GM12801 (cell line): Measurements from ENCODE around the gene TRAPPC5.

Experiments used
- TF ChIP-seq, protein P1 (sequence below): IDR thresholded peaks from one replicate; pipeline ENCODE4 v1.5.1; 2011; ENCODE audit warnings: control low read depth; ENCODE audit not compliant: insufficient read length; ENCODE audit errors: extremely low read depth

Gene TRAPPC5

GRCh38 chr19:7679771-7680605, 645 bp upstream of the TRAPPC5 start:
- TF ChIP-seq, protein P1, sequence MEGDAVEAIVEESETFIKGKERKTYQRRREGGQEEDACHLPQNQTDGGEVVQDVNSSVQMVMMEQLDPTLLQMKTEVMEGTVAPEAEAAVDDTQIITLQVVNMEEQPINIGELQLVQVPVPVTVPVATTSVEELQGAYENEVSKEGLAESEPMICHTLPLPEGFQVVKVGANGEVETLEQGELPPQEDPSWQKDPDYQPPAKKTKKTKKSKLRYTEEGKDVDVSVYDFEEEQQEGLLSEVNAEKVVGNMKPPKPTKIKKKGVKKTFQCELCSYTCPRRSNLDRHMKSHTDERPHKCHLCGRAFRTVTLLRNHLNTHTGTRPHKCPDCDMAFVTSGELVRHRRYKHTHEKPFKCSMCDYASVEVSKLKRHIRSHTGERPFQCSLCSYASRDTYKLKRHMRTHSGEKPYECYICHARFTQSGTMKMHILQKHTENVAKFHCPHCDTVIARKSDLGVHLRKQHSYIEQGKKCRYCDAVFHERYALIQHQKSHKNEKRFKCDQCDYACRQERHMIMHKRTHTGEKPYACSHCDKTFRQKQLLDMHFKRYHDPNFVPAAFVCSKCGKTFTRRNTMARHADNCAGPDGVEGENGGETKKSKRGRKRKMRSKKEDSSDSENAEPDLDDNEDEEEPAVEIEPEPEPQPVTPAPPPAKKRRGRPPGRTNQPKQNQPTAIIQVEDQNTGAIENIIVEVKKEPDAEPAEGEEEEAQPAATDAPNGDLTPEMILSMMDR, result no peak

DNA sequence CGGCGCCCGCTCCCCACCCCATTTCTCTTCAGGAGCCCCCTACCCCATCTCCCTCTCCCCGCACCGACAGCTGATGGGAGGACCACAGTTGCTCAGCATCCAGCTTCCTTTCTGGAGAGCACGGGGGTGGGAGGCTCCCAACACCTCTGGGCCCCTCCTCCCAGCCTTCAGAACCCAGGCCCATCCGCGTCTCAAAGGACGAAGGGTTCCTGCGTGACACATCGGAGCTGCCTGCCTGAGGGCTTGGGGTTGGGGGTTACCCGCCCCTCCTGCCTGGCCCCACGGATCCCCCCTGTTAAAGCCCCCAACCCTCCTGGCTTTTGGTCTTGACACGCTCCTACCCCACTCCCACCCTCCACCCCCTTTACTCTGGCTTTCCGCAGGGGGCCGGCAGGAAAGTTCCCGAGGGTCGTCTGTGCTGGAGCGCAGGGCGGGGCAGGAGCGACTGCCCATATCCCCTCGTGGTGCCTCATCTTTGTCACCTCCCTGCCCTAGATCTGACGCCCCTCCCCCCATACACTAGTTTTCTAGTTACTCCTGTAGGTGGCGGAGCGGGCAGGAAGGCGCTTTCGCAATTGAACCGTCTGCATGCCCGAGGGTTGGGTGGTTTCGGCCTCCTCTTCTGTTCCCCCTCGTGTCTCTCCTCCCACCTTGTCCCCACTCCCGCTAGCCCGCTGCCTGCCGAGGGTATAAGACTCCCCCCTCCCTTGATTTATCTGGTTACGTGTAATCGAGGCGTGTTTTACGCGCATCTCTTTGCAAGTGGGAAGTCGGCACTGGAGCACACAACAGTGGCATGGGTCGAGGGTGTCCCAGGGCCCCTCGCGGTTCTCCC, 924 bp downstream of the TRAPPC5 start:
- TF ChIP-seq, protein P1, result no peak

- TF ChIP-seq, protein P1, result no peak
Observed at GRCh38 chr19:7682175-7682855, 1.7 kb downstream of the TRAPPC5 start.

DNA sequence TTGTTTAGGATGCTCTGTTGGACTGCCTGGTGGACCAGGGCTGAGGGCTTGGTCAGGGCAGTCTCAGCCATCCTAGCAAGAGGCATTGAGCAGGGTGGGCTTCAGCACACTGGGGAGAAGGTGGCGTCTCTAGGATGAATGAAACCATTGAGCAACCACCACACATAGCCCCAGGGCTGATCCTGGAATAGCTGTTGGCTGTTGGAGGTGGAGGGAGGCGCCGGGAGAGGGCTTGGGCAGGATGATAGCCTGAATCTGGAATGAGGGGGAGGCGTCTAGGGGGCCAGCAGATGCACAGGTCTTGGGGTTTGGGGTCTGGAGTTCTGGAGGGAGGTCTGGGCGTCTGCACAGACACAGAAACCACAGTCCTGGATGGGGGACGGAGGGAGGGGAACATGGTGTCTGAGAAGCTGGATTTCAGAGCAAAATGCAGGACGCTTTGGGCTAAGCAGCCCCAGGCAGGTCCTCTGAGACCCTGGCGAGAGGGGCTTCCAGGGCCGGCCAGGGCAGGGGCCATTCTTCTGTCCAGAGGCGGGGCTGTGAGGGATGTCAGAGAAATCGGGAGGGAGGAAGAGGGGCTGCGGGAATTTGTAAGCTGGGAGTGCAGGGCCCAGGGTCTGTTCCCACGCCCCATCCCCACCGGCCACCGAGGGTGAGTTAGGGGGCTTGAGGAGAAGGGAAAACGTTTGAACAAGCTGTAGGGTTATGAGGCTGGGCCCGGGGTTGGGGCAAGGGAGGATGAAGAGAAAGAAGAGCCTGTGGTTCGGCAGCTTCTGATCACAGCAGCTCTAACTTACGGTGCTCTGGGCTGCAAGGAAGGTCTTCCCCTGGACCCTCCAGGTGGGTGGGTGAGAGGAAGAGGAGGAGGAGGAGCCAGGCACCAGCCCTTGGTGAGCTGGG, 5.2 kb downstream of the TRAPPC5 start:
- TF ChIP-seq, protein P1, result no peak

- TF ChIP-seq, protein P1, result no peak
Observed at GRCh38 chr19:7687177-7687576, 6.5 kb downstream of the TRAPPC5 start.

GRCh38 chr19:7689165-7689564, 8.5 kb downstream of the TRAPPC5 start:
- TF ChIP-seq, protein P1, result no peak
